Activated CD8-positive, alpha-beta memory T cell treated with anti-CD3 and anti-CD28 coated beads for 24 hours (primary cell): ENCODE measurements around the gene HPS1.

Experiments used
- DNase-seq: peaks from one replicate; pipeline ENCODE4 v3.0.0-alpha.2; 2020

The HPS1 gene

GRCh38 chr10:98431016-98431415, 15.7 kb downstream of the HPS1 start:
- no peak for DNase-seq

- no peak for DNase-seq
These were observed 16.3 kb downstream of the HPS1 start for GRCh38 chr10:98430427-98430826.

GRCh38 chr10:98429320-98430072, 17.2 kb downstream of the HPS1 start:
- DNase-seq, result no peak

- DNase-seq, result peak; percentile 55
These were observed 19.7 kb downstream of the HPS1 start for GRCh38 chr10:98427011-98427515.

GRCh38 chr10:98425511-98426352, 21.0 kb downstream of the HPS1 start:
- DNase-seq, result peak; percentile 73

GRCh38 chr10:98424295-98425254, 22.2 kb downstream of the HPS1 start:
- peak; percentile 52 for DNase-seq

GRCh38 chr10:98423691-98424120, 23.0 kb downstream of the HPS1 start:
- DNase-seq, result no peak

GRCh38 chr10:98422182-98422581, 24.6 kb downstream of the HPS1 start:
- DNase-seq, result no peak

GRCh38 chr10:98420786-98421185, 25.9 kb downstream of the HPS1 start:
- no peak for DNase-seq

GRCh38 chr10:98419469-98420261, 27.1 kb downstream of the HPS1 start:
- no peak for DNase-seq

GRCh38 chr10:98418665-98419468, 27.9 kb downstream of the HPS1 start:
- DNase-seq, result no peak

- DNase-seq, result no peak
These were observed 28.6 kb downstream of the HPS1 start for GRCh38 chr10:98417973-98418664.

GRCh38 chr10:98417481-98417959, 29.2 kb downstream of the HPS1 start:
- no peak for DNase-seq

GRCh38 chr10:98416606-98417388, 29.9 kb downstream of the HPS1 start:
- DNase-seq, result no peak

- no peak for DNase-seq
These were observed 31.0 kb downstream of the HPS1 start for GRCh38 chr10:98415731-98416119.

- DNase-seq, result peak; percentile 77
These were observed 31.6 kb downstream of the HPS1 start, which contains the start of gene PYROXD2 for GRCh38 chr10:98414932-98415730. Gene PYROXD2, minus strand, starts transcription at chr10:98415182. Its CDS starts 47 bp downstream, at chr10:98415135.

GRCh38 chr10:98414578-98414931, 32.2 kb downstream of the HPS1 start:
- DNase-seq, result no peak

GRCh38 chr10:98411768-98412167, 35.0 kb downstream of the HPS1 start:
- no peak for DNase-seq
